HG03571 (cell line): ENCODE results near the gene TRAPPC6A.

Experiments
- ATAC-seq: cut with Tn5 transposase; IDR thresholded peaks from one replicate; pipeline ENCODE4 v1.9.1; 2021; ENCODE audit not compliant: unreplicated experiment

TRAPPC6A gene

GRCh38 chr19:45186509-45187334, 8.7 kb upstream of the TRAPPC6A start:
- no peak for ATAC-seq

- no peak for ATAC-seq
Observed at GRCh38 chr19:45184115-45184514, 6.1 kb upstream of the TRAPPC6A start.

- no peak for ATAC-seq
Observed at GRCh38 chr19:45182758-45183157, 4.7 kb upstream of the TRAPPC6A start.

- ATAC-seq = no peak
Observed at GRCh38 chr19:45180936-45181335, 2.9 kb upstream of the TRAPPC6A start.

GRCh38 chr19:45179892-45180370, 1.9 kb upstream of the TRAPPC6A start:
- ATAC-seq = no peak

GRCh38 chr19:45179072-45179891, 1.2 kb upstream of the TRAPPC6A start:
- ATAC-seq = no peak

- ATAC-seq = peak; percentile 79
Observed at GRCh38 chr19:45178262-45179071, 430 bp upstream of the TRAPPC6A start, which contains the start of gene BLOC1S3. Gene BLOC1S3 (plus strand): TSS chr19:45178784. CDS start chr19:45179297, 513 bp downstream.

- ATAC-seq = no peak
Observed at GRCh38 chr19:45175515-45176345, 2.3 kb downstream of the TRAPPC6A start.

- ATAC-seq = no peak
Observed at GRCh38 chr19:45173816-45174215, 4.2 kb downstream of the TRAPPC6A start.

- ATAC-seq = no peak
Observed at GRCh38 chr19:45172611-45173208, 5.3 kb downstream of the TRAPPC6A start.

GRCh38 chr19:45172173-45172572, 5.9 kb downstream of the TRAPPC6A start:
- ATAC-seq = no peak

GRCh38 chr19:45171211-45171623, 6.8 kb downstream of the TRAPPC6A start:
- no peak for ATAC-seq

- ATAC-seq = no peak
Observed at GRCh38 chr19:45170146-45171106, 7.6 kb downstream of the TRAPPC6A start.

- no peak for ATAC-seq
Observed at GRCh38 chr19:45169602-45170001, 8.4 kb downstream of the TRAPPC6A start.

- no peak for ATAC-seq
Observed at GRCh38 chr19:45168767-45169351, 9.2 kb downstream of the TRAPPC6A start.

GRCh38 chr19:45166723-45167252, 11.2 kb downstream of the TRAPPC6A start:
- no peak for ATAC-seq

- peak; percentile 55 for ATAC-seq
Observed at GRCh38 chr19:45164577-45165335, 13.3 kb downstream of the TRAPPC6A start.
